GM13977 (cell line): Measurements from ENCODE around the gene FUT8.
A peak's percentile ranks its signal among the peaks of the same experiment; 100 is the strongest.

Source experiments
- DNase-seq: peaks from one replicate; pipeline ENCODE4 v3.0.0; 2012; ENCODE audit warnings: low spot score
- in situ Hi-C: fragments of 300-500 bp; cut with MboI; formaldehyde crosslinking; loops from one replicate; pipeline ENCODE4 v1.12.0; 2022; ENCODE audit warnings: low sequenced_read_pairs, low pct_unique_long_range_greater_than_20kb, mixed read lengths, inconsistent platforms; ENCODE audit not compliant: unreplicated experiment
- TF ChIP-seq, protein P1 (sequence below): IDR thresholded peaks from 2 replicates; pipeline ENCODE4 v1.5.1; 2012; ENCODE audit warnings: mild to moderate bottlenecking, control low read depth; ENCODE audit not compliant: insufficient read depth; ENCODE audit errors: extremely low read depth, missing control alignments

Gene FUT8

GRCh38 chr14:65413739-65414045 lies 1.2 kb downstream of the FUT8 start:
- DNase-seq: no peak
- in situ Hi-C loops: loop anchor here (25.0 kb wide), 3 partner anchors 424 to 549 kb away; partner anchors contain the start of gene FNTB
- TF ChIP-seq, protein P1, sequence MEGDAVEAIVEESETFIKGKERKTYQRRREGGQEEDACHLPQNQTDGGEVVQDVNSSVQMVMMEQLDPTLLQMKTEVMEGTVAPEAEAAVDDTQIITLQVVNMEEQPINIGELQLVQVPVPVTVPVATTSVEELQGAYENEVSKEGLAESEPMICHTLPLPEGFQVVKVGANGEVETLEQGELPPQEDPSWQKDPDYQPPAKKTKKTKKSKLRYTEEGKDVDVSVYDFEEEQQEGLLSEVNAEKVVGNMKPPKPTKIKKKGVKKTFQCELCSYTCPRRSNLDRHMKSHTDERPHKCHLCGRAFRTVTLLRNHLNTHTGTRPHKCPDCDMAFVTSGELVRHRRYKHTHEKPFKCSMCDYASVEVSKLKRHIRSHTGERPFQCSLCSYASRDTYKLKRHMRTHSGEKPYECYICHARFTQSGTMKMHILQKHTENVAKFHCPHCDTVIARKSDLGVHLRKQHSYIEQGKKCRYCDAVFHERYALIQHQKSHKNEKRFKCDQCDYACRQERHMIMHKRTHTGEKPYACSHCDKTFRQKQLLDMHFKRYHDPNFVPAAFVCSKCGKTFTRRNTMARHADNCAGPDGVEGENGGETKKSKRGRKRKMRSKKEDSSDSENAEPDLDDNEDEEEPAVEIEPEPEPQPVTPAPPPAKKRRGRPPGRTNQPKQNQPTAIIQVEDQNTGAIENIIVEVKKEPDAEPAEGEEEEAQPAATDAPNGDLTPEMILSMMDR: no peak

- TF ChIP-seq, protein P1: peak; percentile 54
- in situ Hi-C loops: loop anchor here (25.0 kb wide), 3 partner anchors 422 to 547 kb away; partner anchors contain the start of gene FNTB
Measured at GRCh38 chr14:65414961-65415589, 2.5 kb downstream of the FUT8 start.

DNA sequence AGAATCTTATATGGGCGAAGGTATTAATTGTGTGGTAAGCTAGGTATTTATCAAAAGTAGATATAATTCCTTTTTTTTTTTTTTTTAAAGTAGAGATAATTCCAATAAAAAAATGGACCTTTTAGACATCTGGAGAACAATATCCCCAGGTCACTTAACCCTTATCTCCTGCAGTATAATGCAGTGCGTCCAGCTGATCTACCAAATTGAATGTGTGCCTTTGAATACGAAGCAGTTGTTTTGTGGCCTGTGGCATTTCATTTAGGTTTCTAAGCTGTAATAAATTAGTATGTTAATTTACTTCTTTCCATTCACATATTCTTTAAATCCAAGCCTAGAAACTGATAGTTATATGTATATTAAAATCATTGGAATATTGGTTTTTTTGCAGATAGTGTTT lies 3.1 kb downstream of the FUT8 start:
- TF ChIP-seq, protein P1: no peak
- in situ Hi-C loops: loop anchor here (25.0 kb wide), 3 partner anchors 422 to 547 kb away; partner anchors contain the start of gene FNTB
- DNase-seq: no peak

More at GRCh38 chr14:65414961-65415589, 2.5 kb downstream of the FUT8 start:
- DNase-seq: no peak

GRCh38 chr14:65419593-65420252 lies 7.2 kb downstream of the FUT8 start:
- TF ChIP-seq, protein P1: no peak
- DNase-seq: no peak
- in situ Hi-C loops: loop anchor here (25.0 kb wide), 3 partner anchors 418 to 543 kb away; partner anchors contain the start of gene FNTB

GRCh38 chr14:65421201-65421981 lies 8.9 kb downstream of the FUT8 start:
- TF ChIP-seq, protein P1: no peak
- DNase-seq: no peak
- in situ Hi-C loops: loop anchor here (25.0 kb wide), 3 partner anchors 416 to 541 kb away; partner anchors contain the start of gene FNTB

- in situ Hi-C loops: loop anchor here (25.0 kb wide), 3 partner anchors 415 to 540 kb away; partner anchors contain the start of gene FNTB
- DNase-seq: no peak
- TF ChIP-seq, protein P1: no peak
Measured at GRCh38 chr14:65422088-65422834, 9.7 kb downstream of the FUT8 start.
